Measurements from ENCODE around the gene DPCD.

DNA sequence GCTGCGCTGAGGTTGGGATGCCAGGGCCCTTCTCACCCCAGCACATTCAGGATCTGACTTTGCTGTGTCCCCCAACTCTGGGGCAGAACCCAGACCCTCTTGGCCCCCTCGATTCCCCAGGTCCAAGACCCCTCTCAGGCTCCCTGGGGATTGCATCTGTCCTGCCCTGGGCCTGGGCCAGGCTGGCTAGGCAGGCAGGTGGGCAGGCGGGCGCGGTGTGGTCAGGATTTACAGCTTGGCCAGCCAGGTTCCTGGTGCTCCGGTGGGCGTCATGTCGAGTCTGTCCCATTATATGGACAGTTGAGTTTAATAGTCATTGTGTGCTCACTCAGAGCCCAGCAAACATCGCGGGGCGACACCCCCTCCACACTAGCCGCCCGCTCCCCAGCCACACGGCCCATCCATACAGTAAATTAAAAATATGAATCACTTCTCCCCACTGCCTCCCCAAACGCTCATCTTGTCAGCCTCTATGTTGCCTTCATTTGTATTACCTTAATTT, 23.6 kb upstream of the DPCD start:
- TF ChIP-seq, protein P1, sequence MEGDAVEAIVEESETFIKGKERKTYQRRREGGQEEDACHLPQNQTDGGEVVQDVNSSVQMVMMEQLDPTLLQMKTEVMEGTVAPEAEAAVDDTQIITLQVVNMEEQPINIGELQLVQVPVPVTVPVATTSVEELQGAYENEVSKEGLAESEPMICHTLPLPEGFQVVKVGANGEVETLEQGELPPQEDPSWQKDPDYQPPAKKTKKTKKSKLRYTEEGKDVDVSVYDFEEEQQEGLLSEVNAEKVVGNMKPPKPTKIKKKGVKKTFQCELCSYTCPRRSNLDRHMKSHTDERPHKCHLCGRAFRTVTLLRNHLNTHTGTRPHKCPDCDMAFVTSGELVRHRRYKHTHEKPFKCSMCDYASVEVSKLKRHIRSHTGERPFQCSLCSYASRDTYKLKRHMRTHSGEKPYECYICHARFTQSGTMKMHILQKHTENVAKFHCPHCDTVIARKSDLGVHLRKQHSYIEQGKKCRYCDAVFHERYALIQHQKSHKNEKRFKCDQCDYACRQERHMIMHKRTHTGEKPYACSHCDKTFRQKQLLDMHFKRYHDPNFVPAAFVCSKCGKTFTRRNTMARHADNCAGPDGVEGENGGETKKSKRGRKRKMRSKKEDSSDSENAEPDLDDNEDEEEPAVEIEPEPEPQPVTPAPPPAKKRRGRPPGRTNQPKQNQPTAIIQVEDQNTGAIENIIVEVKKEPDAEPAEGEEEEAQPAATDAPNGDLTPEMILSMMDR (IDR thresholded peaks at IDR 0.05; ENCODE audit: low read length): no peak
- TF ChIP-seq EZH2 (IDR thresholded peaks at IDR 0.05; ENCODE audit: borderline replicate concordance, low read length): no peak

All from OCI-LY1 (cell line).